Erythroblast (primary cell): ENCODE results near the gene DAAM1.

Experiments
- GATA1 ChIP-seq: IDR thresholded peaks from 2 replicates; pipeline ENCODE4 v1.6.1; 2011; ENCODE audit warnings: low read depth, mild to moderate bottlenecking, control low read depth, low read length, moderate library complexity
- POLR2A ChIP-seq: IDR thresholded peaks from 2 replicates; pipeline ENCODE4 v1.6.1; 2011; ENCODE audit warnings: mild to moderate bottlenecking, low read length

DNA sequence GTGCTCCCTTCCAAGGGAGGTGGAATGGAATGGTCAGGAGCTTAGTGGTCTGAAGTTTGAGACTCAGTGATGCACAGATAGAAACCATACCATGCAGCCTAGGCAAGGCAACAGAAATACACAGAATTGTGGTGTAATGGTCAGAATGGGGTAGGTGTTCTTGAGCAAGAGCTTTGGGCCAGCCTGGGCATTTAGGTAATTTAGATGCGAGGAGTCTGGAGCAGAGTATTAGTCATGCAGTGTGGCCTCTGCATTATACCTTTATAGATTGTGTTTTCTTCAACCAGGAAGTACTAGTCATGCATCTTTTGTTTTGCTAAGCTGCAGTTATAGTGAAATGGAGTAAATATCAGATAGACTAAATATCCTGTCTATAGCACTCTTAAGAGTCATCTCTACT lies 118.3 kb downstream of the DAAM1 start:
- TF ChIP-seq POLR2A (no peak), GATA1 (no peak)
